GM19328 (cell line): ENCODE measurements around the gene KIAA0586.
"Not testable (repeated sequence)": the region's sequence is repeated elsewhere in the genome, so short reads cannot be mapped to it uniquely, and the experiment has no call there.

Source experiments
- ATAC-seq: cut with Tn5 transposase; IDR thresholded peaks from one replicate; pipeline ENCODE4 v1.9.1; 2021; ENCODE audit warnings: mild to moderate bottlenecking, moderate library complexity; ENCODE audit not compliant: unreplicated experiment

The KIAA0586 gene

GRCh38 chr14:58427281-58428117, at the start of gene KIAA0586, which contains the start of gene TIMM9:
KIAA0586 (plus strand) TSS chr14:58427719; CDS start chr14:58428265, 546 bp downstream.
TIMM9 (minus strand) TSS chr14:58427531; CDS start chr14:58411945, 15,586 bp downstream.
- ATAC-seq = peak; percentile 90

GRCh38 chr14:58390830-58391229, 36.7 kb upstream of the KIAA0586 start:
- no peak for ATAC-seq

GRCh38 chr14:58395562-58395811, 32.0 kb upstream of the KIAA0586 start:
- ATAC-seq = no peak

GRCh38 chr14:58395812-58396788, 31.4 kb upstream of the KIAA0586 start, which contains the start of gene TOMM20L:
TOMM20L (plus strand) TSS chr14:58395930; CDS start chr14:58395958, 28 bp downstream.
- ATAC-seq = peak; percentile 93

GRCh38 chr14:58397156-58397555, 30.4 kb upstream of the KIAA0586 start:
- ATAC-seq = no peak

GRCh38 chr14:58398495-58398894, 29.0 kb upstream of the KIAA0586 start:
- ATAC-seq = no peak

- no peak for ATAC-seq
These were observed 28.6 kb upstream of the KIAA0586 start for GRCh38 chr14:58398895-58399294.

GRCh38 chr14:58401587-58401986, 25.9 kb upstream of the KIAA0586 start:
- no peak for ATAC-seq

GRCh38 chr14:58408681-58409215, 18.8 kb upstream of the KIAA0586 start:
- no peak for ATAC-seq

GRCh38 chr14:58414845-58415244, 12.7 kb upstream of the KIAA0586 start:
- ATAC-seq = no peak

- no peak for ATAC-seq
These were observed 11.6 kb upstream of the KIAA0586 start for GRCh38 chr14:58415636-58416547.

- ATAC-seq = not testable (repeated sequence)
These were observed 10.6 kb upstream of the KIAA0586 start for GRCh38 chr14:58416934-58417333.

GRCh38 chr14:58426670-58427280, 744 bp upstream of the KIAA0586 start:
- peak; percentile 41 for ATAC-seq

- no peak for ATAC-seq
These were observed 682 bp downstream of the KIAA0586 start for GRCh38 chr14:58428118-58428683.

- no peak for ATAC-seq
These were observed 2.6 kb downstream of the KIAA0586 start for GRCh38 chr14:58430156-58430555.

GRCh38 chr14:58439476-58439875, 12.0 kb downstream of the KIAA0586 start:
- ATAC-seq = no peak

- ATAC-seq = no peak
These were observed 17.1 kb downstream of the KIAA0586 start for GRCh38 chr14:58444627-58445026.

- no peak for ATAC-seq
These were observed 28.2 kb downstream of the KIAA0586 start for GRCh38 chr14:58455593-58456265.

GRCh38 chr14:58460772-58461171, 33.3 kb downstream of the KIAA0586 start:
- no peak for ATAC-seq
